ENCODE data around the gene TMEM59L.

DNA sequence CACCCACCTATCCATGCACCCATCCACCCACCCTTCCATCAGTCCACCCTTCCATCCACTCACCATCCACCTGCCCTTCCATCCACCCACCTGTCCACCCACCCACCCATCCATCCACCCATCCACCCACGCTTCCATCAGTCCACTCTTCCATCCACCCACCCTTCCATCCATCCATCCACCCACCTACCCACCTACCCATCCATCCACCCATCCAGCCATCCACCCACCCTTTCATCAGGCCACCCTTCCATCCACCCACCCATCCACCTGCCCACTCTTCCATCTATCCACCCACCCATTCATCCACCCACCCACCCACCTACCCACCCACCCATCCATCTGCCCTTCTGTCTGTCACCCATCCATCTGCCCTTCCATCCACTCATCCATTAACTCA, 41.2 kb downstream of the TMEM59L start:
- TF ChIP-seq, protein P1, sequence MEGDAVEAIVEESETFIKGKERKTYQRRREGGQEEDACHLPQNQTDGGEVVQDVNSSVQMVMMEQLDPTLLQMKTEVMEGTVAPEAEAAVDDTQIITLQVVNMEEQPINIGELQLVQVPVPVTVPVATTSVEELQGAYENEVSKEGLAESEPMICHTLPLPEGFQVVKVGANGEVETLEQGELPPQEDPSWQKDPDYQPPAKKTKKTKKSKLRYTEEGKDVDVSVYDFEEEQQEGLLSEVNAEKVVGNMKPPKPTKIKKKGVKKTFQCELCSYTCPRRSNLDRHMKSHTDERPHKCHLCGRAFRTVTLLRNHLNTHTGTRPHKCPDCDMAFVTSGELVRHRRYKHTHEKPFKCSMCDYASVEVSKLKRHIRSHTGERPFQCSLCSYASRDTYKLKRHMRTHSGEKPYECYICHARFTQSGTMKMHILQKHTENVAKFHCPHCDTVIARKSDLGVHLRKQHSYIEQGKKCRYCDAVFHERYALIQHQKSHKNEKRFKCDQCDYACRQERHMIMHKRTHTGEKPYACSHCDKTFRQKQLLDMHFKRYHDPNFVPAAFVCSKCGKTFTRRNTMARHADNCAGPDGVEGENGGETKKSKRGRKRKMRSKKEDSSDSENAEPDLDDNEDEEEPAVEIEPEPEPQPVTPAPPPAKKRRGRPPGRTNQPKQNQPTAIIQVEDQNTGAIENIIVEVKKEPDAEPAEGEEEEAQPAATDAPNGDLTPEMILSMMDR (IDR thresholded peaks at IDR 0.05 in 8 of 11, conservative IDR thresholded peaks at IDR 0.05 in 3 of 11), result no peak
- TF ChIP-seq POLR2A (IDR thresholded peaks at IDR 0.05) (no peak), POLR2AphosphoS5 (IDR thresholded peaks at IDR 0.05) (no peak)

All from spleen (tissue), 7 donors.